B cell (primary cell): ENCODE results near the gene ROBO2. TPM values are rescaled to one million over a fixed set of nuclear protein-coding genes. Genes with fewer than 3 reads are reported as not detected.

ENCODE experiments used
- ATAC-seq: fragments of 200-7000 bp; cut with Tn5 transposase; one replicate; pipeline ENCODE4 v1.10.0; 2021; ENCODE audit warnings: low read depth, mild to moderate bottlenecking, moderate number of reproducible peaks, moderate library complexity
- CTCF ChIA-PET: fragments of 350-600 bp; sonication (Branson Sonifier 250); formaldehyde crosslinking; loops from one replicate; lab custom pipeline; 2021; ENCODE audit warnings: antibody characterized with exemption, inconsistent platforms; lab: Charles Lee
- POLR2A ChIA-PET: fragments of 350-600 bp; sonication (Branson Sonifier 250); formaldehyde crosslinking; loops from one replicate; lab custom pipeline; 2021; ENCODE audit warnings: antibody characterized with exemption; lab: Charles Lee
- DNase-seq: peaks from one replicate; pipeline ENCODE4 v3.0.0; 2013
- H2AFZ ChIP-seq: 2 replicates; pipeline ENCODE4 v1.6.1; 2012; ENCODE audit warnings: mild to moderate bottlenecking, low read depth, low read length; ENCODE audit not compliant: insufficient read depth, poor library complexity, severe bottlenecking
- H3K27ac ChIP-seq, 2 donors: 1 replicate in 1 of 2; 2 replicates in 1 of 2; pipeline ENCODE4 v1.5.1; 2012 to 2013; ENCODE audit warnings: low read length in 2 of 2, mild to moderate bottlenecking in 2 of 2, moderate library complexity in 1 of 2
- H3K27me3 ChIP-seq, 4 experiments: fragments of 200-600 bp in 1 of 4; sonication (generic) in 1 of 4; replicated peaks in 1 of 4; 1 replicate in 2 of 4; 2 replicates in 2 of 4; pipeline versions ENCODE4 v1.6.1 to v1.7.0; 2013 to 2016; ENCODE audit warnings: low read length in 3 of 4, mild to moderate bottlenecking in 2 of 4, mixed read lengths in 1 of 4, moderate library complexity in 1 of 4; ENCODE audit not compliant: insufficient read depth in 4 of 4, control insufficient read depth in 3 of 4; ENCODE audit errors: control extremely low read depth in 1 of 4
- H3K36me3 ChIP-seq, 2 experiments: replicated peaks in 1 of 2; 1 replicate in 1 of 2; 2 replicates in 1 of 2; pipeline versions ENCODE4 v1.6.1 to v1.7.1; 2013; ENCODE audit warnings: low read length in 1 of 2; ENCODE audit not compliant: insufficient read depth in 2 of 2, control insufficient read depth in 1 of 2; ENCODE audit errors: control extremely low read depth in 1 of 2, extremely low read depth in 1 of 2
- H3K4me1 ChIP-seq, 2 donors: fragments of 200-600 bp in 1 of 2; sonication (generic) in 1 of 2; 1 replicate in 1 of 2; 2 replicates in 1 of 2; pipeline versions ENCODE4 v1.5.1 to v1.6.1; 2013 to 2017; ENCODE audit warnings: low read length in 2 of 2; ENCODE audit not compliant: control insufficient read depth in 2 of 2, insufficient read depth in 2 of 2
- H3K4me2 ChIP-seq: replicated peaks from 2 replicates; pipeline ENCODE3; 2012; ENCODE audit warnings: mild to moderate bottlenecking, low read depth, low read length; ENCODE audit not compliant: poor library complexity, severe bottlenecking
- H3K4me3 ChIP-seq, 5 experiments: fragments of 200-600 bp in 1 of 5; sonication (generic) in 1 of 5; 1 replicate in 3 of 5; 2 replicates in 2 of 5; pipeline versions ENCODE4 v1.5.1 to v1.7.0; 2011 to 2016; ENCODE audit warnings: low read length in 4 of 5, mild to moderate bottlenecking in 4 of 5, low read depth in 2 of 5, control low read depth in 1 of 5, moderate library complexity in 1 of 5; ENCODE audit not compliant: insufficient read depth in 1 of 5; ENCODE audit errors: control extremely low read depth in 1 of 5, extremely low read depth in 1 of 5
- H3K79me2 ChIP-seq: fragments of 200-600 bp; sonication (generic); one replicate; pipeline ENCODE4 v1.6.0; 2016; ENCODE audit warnings: low read length; ENCODE audit not compliant: control insufficient read depth, insufficient read depth
- H3K9ac ChIP-seq: fragments of 200-600 bp; sonication (generic); 2 replicates; pipeline ENCODE4 v1.6.1; 2017; ENCODE audit warnings: mild to moderate bottlenecking, low read length, moderate library complexity
- H3K9me3 ChIP-seq, 3 donors: one replicate each; pipeline versions ENCODE4 v1.6.1 to v1.7.1; 2013; ENCODE audit warnings: low read length in 2 of 3; ENCODE audit not compliant: control insufficient read depth in 2 of 3, insufficient read depth in 1 of 3; ENCODE audit errors: control extremely low read depth in 1 of 3
- H4K20me1 ChIP-seq: 2 replicates; pipeline ENCODE4 v1.6.0; 2012; ENCODE audit warnings: mild to moderate bottlenecking, low read length; ENCODE audit not compliant: insufficient read depth, control insufficient read depth, poor library complexity, severe bottlenecking
- H3K27ac Mint-ChIP-seq: one replicate; pipeline ENCODE4 v1.8.0; 2021; ENCODE audit warnings: mixed read lengths
- H3K27me3 Mint-ChIP-seq: one replicate; pipeline ENCODE4 v1.8.0; 2021; ENCODE audit warnings: mixed read lengths
- H3K4me1 Mint-ChIP-seq: one replicate; pipeline ENCODE4 v1.8.0; 2021; ENCODE audit warnings: mixed read lengths
- H3K4me3 Mint-ChIP-seq: one replicate; pipeline ENCODE4 v1.8.0; 2021; ENCODE audit warnings: mixed read lengths
- H3K9me3 Mint-ChIP-seq: one replicate; pipeline ENCODE4 v1.8.0; 2022; ENCODE audit warnings: mixed read lengths; ENCODE audit not compliant: insufficient read depth
- CTCF ChIP-seq: fragments of 200-600 bp; IDR thresholded peaks from one replicate; pipeline ENCODE4 v1.8.0; 2022; ENCODE audit warnings: antibody characterized with exemption, mild to moderate bottlenecking
- EZH2 ChIP-seq: IDR thresholded peaks from 2 replicates; pipeline ENCODE4 v1.6.1; 2012; ENCODE audit warnings: borderline replicate concordance, low read depth, mild to moderate bottlenecking, moderate library complexity, low read length; ENCODE audit not compliant: insufficient read depth, poor library complexity, severe bottlenecking
- WGBS: methylation state at CpG from one replicate; pipeline ENCODE4 v1.1.5; 2013; ENCODE audit warnings: missing lambda C conversion rate; ENCODE audit not compliant: insufficient coverage; 5-methylcytosine and 5-hydroxymethylcytosine counted together
- intact Hi-C: fragments of 100-400 bp; cut with micrococcal nuclease; formaldehyde crosslinking; loops from one replicate; pipeline ENCODE4 v1.10.0; 2022
- polyA plus RNA-seq: library from polyadenylated mRNA; depleted of rRNA; stranded (reverse); fragments of >200 nt; gene quantifications from 2 replicates; pipeline ENCODE4 v1.2.3, GENCODE V29; 2012
- total RNA-seq, 2 donors: library from RNA; stranded (reverse); fragments of 120-200 nt in 1 of 2; gene quantifications; 1 replicate in 1 of 2; 2 replicates in 1 of 2; pipeline versions ENCODE4 v1.2.3 to v1.2.4, GENCODE V29; 2013 to 2022

ROBO2 gene
- total and polyA plus RNA-seq, 2 donors (not counting 1 experiment from before 2014, with no cell fraction given), result not detected

DNA sequence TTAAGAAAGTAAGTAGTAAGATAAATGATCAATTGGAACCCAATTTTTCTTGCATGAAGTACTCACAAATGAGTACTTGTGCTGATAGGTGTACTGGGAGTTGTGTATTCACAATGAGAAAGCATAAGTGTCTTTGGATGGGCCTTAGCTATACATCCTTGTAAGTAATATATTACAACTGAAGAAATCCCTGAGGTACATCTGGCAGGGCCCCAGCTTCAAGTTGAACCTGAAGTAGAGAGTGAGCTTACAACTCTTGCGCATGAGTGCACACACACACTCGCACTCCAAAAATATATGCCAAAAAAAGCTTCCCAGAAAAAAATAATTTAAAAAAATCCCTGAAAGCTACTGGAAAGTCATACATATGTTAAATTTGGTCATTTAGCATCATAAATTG lies 222.5 kb downstream of the ROBO2 start:
- Mint-ChIP-seq H3K27me3 (no peaks in the 10 kb centered on the region), H3K27ac (no peak overlapping the region), H3K4me3 (no peak overlapping the region), H3K4me1 (no peaks in the 10 kb centered on the region), H3K9me3 (peaks cover 3% of the 10 kb centered on the region)
- CTCF ChIA-PET, result no interaction called here
- Histone ChIP-seq H4K20me1 (no peaks in the 10 kb centered on the region), H3K9ac (no peak overlapping the region), H2AFZ (no peak overlapping the region), H3K4me2 (no peak overlapping the region), H3K27ac (no peak overlapping the region), H3K36me3 (no peaks in the 10 kb centered on the region), H3K4me1 (no peaks in the 10 kb centered on the region), H3K27me3 (no peaks in the 10 kb centered on the region), H3K79me2 (no peaks in the 10 kb centered on the region), H3K4me3 (no peak overlapping the region), H3K9me3 (no peaks in the 10 kb centered on the region)
- TF ChIP-seq CTCF, result no peak
- TF ChIP-seq EZH2, result no peak
- intact Hi-C loops, result no loop called here
- no CpG with 5 or more reads among the region's 2 CpGs for WGBS
- POLR2A ChIA-PET, result no interaction called here
- no peak for ATAC-seq
- no peak for DNase-seq

DNA sequence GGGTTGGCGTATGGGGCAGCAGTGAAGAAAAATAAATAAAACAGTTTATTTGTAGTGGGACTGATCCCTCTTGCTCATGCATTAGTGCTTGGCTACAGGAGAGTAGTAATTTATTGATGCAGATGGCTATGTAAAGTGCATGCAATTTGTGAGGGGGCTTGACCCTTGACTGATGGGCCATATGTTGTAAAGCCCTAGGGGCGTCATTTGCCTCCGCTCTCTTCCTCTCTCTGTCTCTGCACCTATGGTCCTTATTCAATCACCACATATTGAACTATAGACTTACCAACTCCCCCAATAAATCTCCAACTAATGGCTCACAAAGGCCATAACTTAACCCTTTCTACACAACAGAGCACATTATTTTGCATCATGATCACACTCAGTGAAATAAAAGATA lies 227.7 kb downstream of the ROBO2 start:
- intact Hi-C loops, result no loop called here
- no peaks in the 10 kb centered on the region for H3K27me3 ChIP-seq
- no peak overlapping the region for H3K9ac ChIP-seq
- no peak overlapping the region for H3K4me3 Mint-ChIP-seq
- no peaks in the 10 kb centered on the region for H3K9me3 ChIP-seq
- DNase-seq (no peak), ATAC-seq (no peak)
- CTCF ChIA-PET, result no interaction called here
- WGBS, result 95% methylated on average over 3 of the region's 3 CpGs
- no peaks in the 10 kb centered on the region for H3K79me2 ChIP-seq
- H3K4me2 ChIP-seq, result no peak overlapping the region
- no peaks in the 10 kb centered on the region for H3K27me3 Mint-ChIP-seq
- H3K27ac ChIP-seq, result no peak overlapping the region
- no peak overlapping the region for H3K4me3 ChIP-seq
- no peaks in the 10 kb centered on the region for H3K36me3 ChIP-seq
- H3K27ac Mint-ChIP-seq, result no peak overlapping the region
- H3K4me1 ChIP-seq, result no peaks in the 10 kb centered on the region
- no peak for TF ChIP-seq CTCF
- TF ChIP-seq EZH2, result no peak
- POLR2A ChIA-PET, result no interaction called here
- H3K4me1 Mint-ChIP-seq, result no peaks in the 10 kb centered on the region
- no peaks in the 10 kb centered on the region for H4K20me1 ChIP-seq
- H2AFZ ChIP-seq, result no peak overlapping the region
- H3K9me3 Mint-ChIP-seq, result peaks cover 3% of the 10 kb centered on the region
